HEK293 (cell line): ENCODE results near the gene SPINK4.
A peak's percentile ranks its signal among the peaks of the same experiment; 100 is the strongest.

ENCODE experiments used
- CTCF ChIA-PET: fragments of 350-600 bp; formaldehyde crosslinking; extraction: SDS; loops from one replicate; lab custom pipeline; 2021; ENCODE audit warnings: antibody characterized with exemption; lab: Yijun Ruan, JAX
- POLR2A ChIA-PET: fragments of 300-600 bp; formaldehyde crosslinking; extraction: SDS; loops from one replicate; lab custom pipeline; 2020; ENCODE audit warnings: antibody characterized with exemption, inconsistent platforms; lab: Yijun Ruan, JAX
- H3K27ac ChIP-seq: fragments of 200-500 bp; sonication (Bioruptor generic); 2 replicates; pipeline ENCODE4 v1.5.1; 2014; ENCODE audit warnings: low read depth, low read length, control low read depth, inconsistent platforms; ENCODE audit errors: extremely low read depth
- H3K36me3 ChIP-seq, 2 experiments: fragments of 200-500 bp in 1 of 2; sonication (Bioruptor generic) in 1 of 2; 1 replicate in 1 of 2; 2 replicates in 1 of 2; pipeline ENCODE4 v1.5.1; 2014 to 2017; ENCODE audit warnings: inconsistent platforms in 2 of 2, low read length in 2 of 2; ENCODE audit not compliant: control insufficient read depth in 2 of 2, insufficient read depth in 1 of 2
- H3K4me1 ChIP-seq: fragments of 200-500 bp; sonication (Bioruptor generic); 2 replicates; pipeline ENCODE4 v1.5.1; 2014; ENCODE audit warnings: mild to moderate bottlenecking, low read length, inconsistent platforms; ENCODE audit not compliant: control insufficient read depth, insufficient read depth
- H3K4me3 ChIP-seq: 2 replicates; pipeline ENCODE4 v1.5.1; 2011; ENCODE audit warnings: low read depth, mild to moderate bottlenecking, control low read depth, low read length, moderate library complexity
- H3K9me3 ChIP-seq: fragments of 200-500 bp; sonication (Bioruptor generic); 2 replicates; pipeline ENCODE4 v1.5.1; 2014; ENCODE audit warnings: low read depth, low read length, inconsistent platforms; ENCODE audit not compliant: control insufficient read depth, insufficient read depth
- HOXD13 ChIP-seq: sonication (generic); formaldehyde crosslinking; IDR thresholded peaks from 2 replicates; pipeline ENCODE4 v1.8.0; 2022; ENCODE audit warnings: missing genetic modification reagents, borderline replicate concordance
- KLF1 ChIP-seq: fragments of 450-650 bp; formaldehyde crosslinking; IDR thresholded peaks from 2 replicates; pipeline ENCODE4 v1.5.1; 2016; ENCODE audit warnings: missing biosample characterization, missing genetic modification characterization
- MEIS1 ChIP-seq: sonication (generic); formaldehyde crosslinking; IDR thresholded peaks from 2 replicates; pipeline ENCODE4 v1.8.1; 2022; ENCODE audit warnings: missing genetic modification reagents, mild to moderate bottlenecking, borderline replicate concordance
- SCRT1 ChIP-seq: fragments of 450-650 bp; formaldehyde crosslinking; IDR thresholded peaks from 2 replicates; pipeline ENCODE4 v1.5.1; 2016; ENCODE audit warnings: missing biosample characterization, missing genetic modification characterization, borderline replicate concordance
- SETDB1 ChIP-seq: IDR thresholded peaks from one replicate; pipeline ENCODE4 v1.6.1; 2017; ENCODE audit warnings: mild to moderate bottlenecking, low read length, moderate library complexity, mixed read lengths; ENCODE audit not compliant: insufficient read length
- WT1 ChIP-seq: fragments of 450-650 bp; formaldehyde crosslinking; IDR thresholded peaks from 2 replicates; pipeline ENCODE4 v1.5.1; 2016; ENCODE audit warnings: missing biosample characterization, missing genetic modification characterization
- YY1 ChIP-seq: fragments of 450-650 bp; formaldehyde crosslinking; IDR thresholded peaks from 2 replicates; pipeline ENCODE4 v1.5.1; 2018; ENCODE audit warnings: missing biosample characterization, missing genetic modification characterization
- ZBTB17 ChIP-seq: fragments of 450-650 bp; formaldehyde crosslinking; IDR thresholded peaks from 2 replicates; pipeline ENCODE4 v1.5.1; 2016; ENCODE audit warnings: missing biosample characterization, missing genetic modification characterization
- ZBTB20 ChIP-seq: fragments of 450-650 bp; formaldehyde crosslinking; IDR thresholded peaks from 2 replicates; pipeline ENCODE4 v1.5.1; 2016; ENCODE audit warnings: missing biosample characterization, missing genetic modification characterization
- ZBTB48 ChIP-seq: fragments of 450-650 bp; formaldehyde crosslinking; IDR thresholded peaks from 2 replicates; pipeline ENCODE4 v1.5.1; 2016; ENCODE audit warnings: missing biosample characterization, missing genetic modification characterization
- ZEB2 ChIP-seq: fragments of 450-650 bp; formaldehyde crosslinking; IDR thresholded peaks from 2 replicates; pipeline ENCODE4 v1.5.1; 2016; ENCODE audit warnings: missing biosample characterization, missing genetic modification characterization
- ZFP37 ChIP-seq: fragments of 450-650 bp; formaldehyde crosslinking; IDR thresholded peaks from 2 replicates; pipeline ENCODE4 v1.5.1; 2016; ENCODE audit warnings: missing biosample characterization, missing genetic modification characterization
- ZNF132 ChIP-seq: fragments of 450-650 bp; formaldehyde crosslinking; IDR thresholded peaks from 2 replicates; pipeline ENCODE4 v1.5.1; 2017; ENCODE audit warnings: missing biosample characterization, missing genetic modification characterization, borderline replicate concordance
- ZNF146 ChIP-seq: fragments of 450-650 bp; formaldehyde crosslinking; IDR thresholded peaks from 2 replicates; pipeline ENCODE4 v1.5.1; 2016; ENCODE audit warnings: missing biosample characterization, missing genetic modification characterization
- ZNF174 ChIP-seq: fragments of 450-650 bp; formaldehyde crosslinking; IDR thresholded peaks from 2 replicates; pipeline ENCODE4 v1.5.0; 2017; ENCODE audit warnings: missing biosample characterization, mild to moderate bottlenecking, missing genetic modification characterization
- ZNF221 ChIP-seq: fragments of 450-650 bp; formaldehyde crosslinking; IDR thresholded peaks from 2 replicates; pipeline ENCODE4 v1.5.1; 2017; ENCODE audit warnings: missing biosample characterization, missing genetic modification characterization, borderline replicate concordance
- ZNF335 ChIP-seq: fragments of 450-650 bp; formaldehyde crosslinking; conservative IDR thresholded peaks from 2 replicates; pipeline ENCODE4 v1.5.1; 2016; ENCODE audit warnings: missing biosample characterization, missing genetic modification characterization
- ZNF350 ChIP-seq: fragments of 450-650 bp; formaldehyde crosslinking; IDR thresholded peaks from 2 replicates; pipeline ENCODE4 v1.5.0; 2017; ENCODE audit warnings: missing biosample characterization, mild to moderate bottlenecking, missing genetic modification characterization
- ZNF433 ChIP-seq: fragments of 450-650 bp; formaldehyde crosslinking; IDR thresholded peaks from 2 replicates; pipeline ENCODE4 v1.5.1; 2016; ENCODE audit warnings: missing biosample characterization, missing genetic modification characterization, low read depth
- ZNF514 ChIP-seq: fragments of 450-650 bp; formaldehyde crosslinking; IDR thresholded peaks from 2 replicates; pipeline ENCODE4 v1.5.1; 2016; ENCODE audit warnings: missing biosample characterization, missing genetic modification characterization
- ZNF558 ChIP-seq: fragments of 450-650 bp; formaldehyde crosslinking; IDR thresholded peaks from 2 replicates; pipeline ENCODE4 v1.5.1; 2016; ENCODE audit warnings: missing biosample characterization, missing genetic modification characterization
- ZNF610 ChIP-seq: fragments of 450-650 bp; formaldehyde crosslinking; IDR thresholded peaks from 2 replicates; pipeline ENCODE4 v1.5.1; 2016; ENCODE audit warnings: missing biosample characterization, missing genetic modification characterization, borderline replicate concordance
- ZSCAN16 ChIP-seq: fragments of 450-650 bp; formaldehyde crosslinking; IDR thresholded peaks from 2 replicates; pipeline ENCODE4 v1.5.1; 2016; ENCODE audit warnings: missing biosample characterization, missing genetic modification characterization
- TF ChIP-seq, protein P1 (sequence below): fragments of 450-650 bp; formaldehyde crosslinking; IDR thresholded peaks from 2 replicates; pipeline ENCODE4 v1.5.1; 2016; ENCODE audit warnings: missing biosample characterization, missing genetic modification characterization
- TF ChIP-seq, protein P2 (sequence below): fragments of 450-650 bp; formaldehyde crosslinking; IDR thresholded peaks from 2 replicates; pipeline ENCODE4 v1.5.1; 2016; ENCODE audit warnings: missing biosample characterization, missing genetic modification characterization
- TF ChIP-seq, protein P3 (sequence below): fragments of 450-650 bp; formaldehyde crosslinking; IDR thresholded peaks from 2 replicates; pipeline ENCODE4 v1.5.1; 2016; ENCODE audit warnings: missing biosample characterization, missing genetic modification characterization, low read depth
- TF ChIP-seq, protein P4 (sequence below): fragments of 450-650 bp; formaldehyde crosslinking; IDR thresholded peaks from 2 replicates; pipeline ENCODE4 v1.5.1; 2016; ENCODE audit warnings: missing biosample characterization, missing genetic modification characterization

SPINK4 gene

DNA sequence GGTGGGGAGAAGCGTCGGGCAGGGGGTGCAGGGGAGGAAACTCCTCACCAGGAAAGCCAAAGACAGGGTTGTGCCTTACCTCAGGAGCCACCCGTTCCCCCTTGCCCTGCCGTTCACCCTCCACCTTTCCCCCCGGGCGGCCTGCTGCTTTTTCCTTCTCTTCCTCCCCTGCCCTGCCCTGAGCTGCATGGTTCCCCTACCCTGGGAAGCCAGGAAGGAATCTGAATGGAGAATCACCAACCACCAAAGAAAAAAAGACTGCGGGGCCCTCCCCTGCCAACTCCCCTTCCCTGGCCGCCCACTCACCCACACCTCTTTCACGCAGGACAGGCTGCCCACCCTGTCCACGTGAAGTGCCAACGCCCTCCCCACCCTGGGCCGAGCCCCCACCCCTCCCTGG lies 49.5 kb downstream of the SPINK4 start:
- peaks cover 0 to 31% of the 10 kb centered on the region in 2 experiments; a peak in 2 of 3 replicates for H3K36me3 ChIP-seq
- H3K4me1 ChIP-seq, result no peaks in the 10 kb centered on the region
- peak overlapping the region; percentile 84 for H3K4me3 ChIP-seq
- H3K9me3 ChIP-seq, result no peaks in the 10 kb centered on the region
- H3K27ac ChIP-seq, result no peak overlapping the region
- CTCF ChIA-PET, result interaction anchor here (0.8 to 1.4 kb wide), 5 partner anchors 16 to 177 kb away, joined by 3 to 6 read pairs (median 4); no protein-coding TSS in a partner anchor
- TF ChIP-seq YY1 (no peak), ZSCAN16 (no peak), KLF1 (tag by site-specific recombination) (peak; percentile 60), ZBTB20 (tag by site-specific recombination) (peak; percentile 49), ZNF350 (tag by site-specific recombination) (no peak), ZFP37 (tag by site-specific recombination) (no peak)
- POLR2A ChIA-PET, result interaction anchor here (0.6 to 2.1 kb wide), 25 partner anchors 12 to 905 kb away, joined by 3 to 15 read pairs (median 4); partner anchors contain the start of genes ACO1, ANKRD18B, AQP3 and B4GALT1

DNA sequence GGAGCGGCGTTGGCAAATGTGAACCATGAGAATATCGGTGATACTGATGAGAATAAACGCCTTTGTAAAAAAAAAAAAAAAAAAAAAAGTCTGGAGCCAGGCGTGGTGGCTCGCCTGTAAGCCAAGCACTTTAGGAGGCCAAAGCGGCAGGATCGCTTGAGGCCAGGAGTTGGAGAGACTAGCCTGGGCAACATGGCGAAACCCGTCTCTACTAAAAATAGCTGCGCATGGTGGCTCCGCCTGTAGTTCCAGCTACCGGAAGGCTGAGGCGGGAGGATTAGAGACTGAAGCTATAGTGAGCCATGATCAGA lies 49.9 kb downstream of the SPINK4 start:
- Histone ChIP-seq H3K4me3 (peak overlapping the region; percentile 84), H3K27ac (peak overlapping the region; percentile 87)
- POLR2A ChIA-PET, result interaction anchor here (0.6 to 2.1 kb wide), 29 partner anchors 9 to 905 kb away, joined by 3 to 15 read pairs (median 5); partner anchors contain the start of genes ACO1, ANKRD18B, AQP3 and B4GALT1
- no peak for TF ChIP-seq HOXD13 (CRISPR knock-in tag)
- no peak for TF ChIP-seq ZNF146 (tag by site-specific recombination)
- TF ChIP-seq, protein P1, sequence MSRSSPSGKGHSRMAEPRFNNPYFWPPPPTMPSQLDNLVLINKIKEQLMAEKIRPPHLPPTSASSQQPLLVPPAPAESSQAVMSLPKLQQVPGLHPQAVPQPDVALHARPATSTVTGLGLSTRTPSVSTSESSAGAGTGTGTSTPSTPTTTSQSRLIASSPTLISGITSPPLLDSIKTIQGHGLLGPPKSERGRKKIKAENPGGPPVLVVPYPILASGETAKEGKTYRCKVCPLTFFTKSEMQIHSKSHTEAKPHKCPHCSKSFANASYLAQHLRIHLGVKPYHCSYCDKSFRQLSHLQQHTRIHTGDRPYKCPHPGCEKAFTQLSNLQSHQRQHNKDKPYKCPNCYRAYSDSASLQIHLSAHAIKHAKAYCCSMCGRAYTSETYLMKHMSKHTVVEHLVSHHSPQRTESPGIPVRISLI (tag by site-specific recombination), result peak; percentile 89
- 0 out of 2 replicates have a peak, but pooled peaks have one; percentile 0 for TF ChIP-seq KLF1 (tag by site-specific recombination)
- 0 out of 2 replicates have a peak, but pooled peaks have one; percentile 45 for TF ChIP-seq ZNF558 (tag by site-specific recombination)
- TF ChIP-seq SCRT1 (tag by site-specific recombination), result no peak
- TF ChIP-seq SETDB1, result no peak
- 0 out of 2 replicates have a peak, but pooled peaks have one; percentile 21 for TF ChIP-seq ZNF610 (tag by site-specific recombination)
- TF ChIP-seq ZNF514 (tag by site-specific recombination), result no peak
- TF ChIP-seq ZNF132 (tag by site-specific recombination), result no peak
- no peak; the same call in 1 of the 2 replicates for TF ChIP-seq ZNF335 (tag by site-specific recombination)
- TF ChIP-seq ZEB2 (tag by site-specific recombination), result no peak
- no peak for TF ChIP-seq ZNF221
- TF ChIP-seq ZNF433 (tag by site-specific recombination), result no peak
- TF ChIP-seq, all 188 proteins: peak for 4
- H3K36me3 ChIP-seq, result peaks cover 0 to 35% of the 10 kb centered on the region in 2 experiments; a peak in 2 of 3 replicates
- H3K4me1 ChIP-seq, result no peaks in the 10 kb centered on the region
- CTCF ChIA-PET, result interaction anchor here (0.6 to 1.4 kb wide), 7 partner anchors 16 to 1156 kb away, joined by 3 to 6 read pairs (median 4); no protein-coding TSS in a partner anchor
- no peaks in the 10 kb centered on the region for H3K9me3 ChIP-seq

DNA sequence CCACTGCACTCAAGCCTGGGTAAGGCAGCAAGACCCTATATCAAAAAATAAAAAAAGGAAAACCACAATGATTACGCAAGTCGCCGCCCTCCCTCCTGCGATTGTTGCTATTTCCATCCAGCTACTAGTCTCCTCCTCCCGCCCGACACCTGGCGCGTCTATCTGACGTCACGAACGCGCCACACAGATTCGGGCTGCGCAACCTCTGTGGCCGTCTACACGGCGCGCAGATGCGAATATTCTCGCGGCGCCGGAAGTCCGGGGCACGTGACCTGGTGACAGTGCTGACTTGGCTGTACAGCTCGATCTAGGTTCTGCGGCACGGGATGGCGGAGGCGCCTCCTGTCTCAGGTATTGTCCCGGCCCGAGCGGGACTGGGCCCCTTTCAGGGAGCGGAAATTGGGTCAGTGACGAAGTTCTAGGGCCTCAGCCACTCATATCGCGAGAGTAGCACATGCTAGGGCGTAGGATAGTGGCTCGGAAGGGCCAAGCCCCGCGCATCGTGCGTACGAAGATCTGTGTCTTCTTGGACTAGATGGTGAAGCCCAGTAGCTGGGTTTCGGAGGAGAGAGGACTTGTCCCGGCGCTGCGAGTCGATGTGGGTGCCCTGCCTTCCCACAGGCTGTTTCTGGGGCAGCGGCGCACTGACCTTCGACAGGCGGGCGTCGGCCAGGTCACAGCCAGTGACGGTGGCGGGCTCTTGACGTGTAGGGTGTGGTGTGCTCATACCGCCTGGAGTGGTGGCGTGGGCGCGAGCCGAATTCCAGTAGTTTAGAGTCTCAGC lies 50.5 kb downstream of the SPINK4 start, which contains the start of gene NFX1:
Gene NFX1, plus strand, starts transcription at position 270 of the 784 bp plus-strand sequence. Its CDS starts 57 bp downstream, at position 327.
- Histone ChIP-seq H3K9me3 (no peaks in the 10 kb centered on the region), H3K36me3 (peaks cover 0 to 41% of the 10 kb centered on the region in 2 experiments; a peak in 2 of 3 replicates), H3K27ac (peak within 1 kb of the TSS; percentile 87), H3K4me3 (peak within 1 kb of the TSS; percentile 84), H3K4me1 (no peaks in the 10 kb centered on the region)
- ChIA-PET CTCF (interaction anchor here (0.6 to 1.4 kb wide), 7 partner anchors 17 to 1155 kb away, joined by 3 to 6 read pairs (median 4); no protein-coding TSS in a partner anchor), POLR2A (interaction anchor here (0.6 to 2.1 kb wide), 29 partner anchors 10 to 906 kb away, joined by 3 to 15 read pairs (median 5); partner anchors contain the start of genes ACO1, ANKRD18B, AQP3 and B4GALT1)
- no peak for TF ChIP-seq ZBTB48 (tag by site-specific recombination)
- peak; percentile 95 for TF ChIP-seq ZBTB17 (tag by site-specific recombination)
- TF ChIP-seq, protein P2, sequence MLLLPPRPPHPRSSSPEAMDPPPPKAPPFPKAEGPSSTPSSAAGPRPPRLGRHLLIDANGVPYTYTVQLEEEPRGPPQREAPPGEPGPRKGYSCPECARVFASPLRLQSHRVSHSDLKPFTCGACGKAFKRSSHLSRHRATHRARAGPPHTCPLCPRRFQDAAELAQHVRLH, result peak; percentile 26; the same call in 1 of the 2 replicates
- TF ChIP-seq MEIS1 (CRISPR knock-in tag), result no peak
- TF ChIP-seq, protein P3, sequence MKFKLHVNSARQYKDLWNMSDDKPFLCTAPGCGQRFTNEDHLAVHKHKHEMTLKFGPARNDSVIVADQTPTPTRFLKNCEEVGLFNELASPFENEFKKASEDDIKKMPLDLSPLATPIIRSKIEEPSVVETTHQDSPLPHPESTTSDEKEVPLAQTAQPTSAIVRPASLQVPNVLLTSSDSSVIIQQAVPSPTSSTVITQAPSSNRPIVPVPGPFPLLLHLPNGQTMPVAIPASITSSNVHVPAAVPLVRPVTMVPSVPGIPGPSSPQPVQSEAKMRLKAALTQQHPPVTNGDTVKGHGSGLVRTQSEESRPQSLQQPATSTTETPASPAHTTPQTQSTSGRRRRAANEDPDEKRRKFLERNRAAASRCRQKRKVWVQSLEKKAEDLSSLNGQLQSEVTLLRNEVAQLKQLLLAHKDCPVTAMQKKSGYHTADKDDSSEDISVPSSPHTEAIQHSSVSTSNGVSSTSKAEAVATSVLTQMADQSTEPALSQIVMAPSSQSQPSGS (tag by site-specific recombination), result peak; percentile 95
- TF ChIP-seq, protein P4, sequence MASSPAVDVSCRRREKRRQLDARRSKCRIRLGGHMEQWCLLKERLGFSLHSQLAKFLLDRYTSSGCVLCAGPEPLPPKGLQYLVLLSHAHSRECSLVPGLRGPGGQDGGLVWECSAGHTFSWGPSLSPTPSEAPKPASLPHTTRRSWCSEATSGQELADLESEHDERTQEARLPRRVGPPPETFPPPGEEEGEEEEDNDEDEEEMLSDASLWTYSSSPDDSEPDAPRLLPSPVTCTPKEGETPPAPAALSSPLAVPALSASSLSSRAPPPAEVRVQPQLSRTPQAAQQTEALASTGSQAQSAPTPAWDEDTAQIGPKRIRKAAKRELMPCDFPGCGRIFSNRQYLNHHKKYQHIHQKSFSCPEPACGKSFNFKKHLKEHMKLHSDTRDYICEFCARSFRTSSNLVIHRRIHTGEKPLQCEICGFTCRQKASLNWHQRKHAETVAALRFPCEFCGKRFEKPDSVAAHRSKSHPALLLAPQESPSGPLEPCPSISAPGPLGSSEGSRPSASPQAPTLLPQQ (tag by site-specific recombination), result peak; percentile 73
- TF ChIP-seq WT1 (tag by site-specific recombination), result peak; percentile 36; the same call in 1 of the 2 replicates
- TF ChIP-seq ZNF174 (tag by site-specific recombination), result no peak
